ENCODE results near the gene PLSCR5.
A peak's percentile ranks its signal among the peaks of the same experiment; 100 is the strongest.

Gene PLSCR5

DNA sequence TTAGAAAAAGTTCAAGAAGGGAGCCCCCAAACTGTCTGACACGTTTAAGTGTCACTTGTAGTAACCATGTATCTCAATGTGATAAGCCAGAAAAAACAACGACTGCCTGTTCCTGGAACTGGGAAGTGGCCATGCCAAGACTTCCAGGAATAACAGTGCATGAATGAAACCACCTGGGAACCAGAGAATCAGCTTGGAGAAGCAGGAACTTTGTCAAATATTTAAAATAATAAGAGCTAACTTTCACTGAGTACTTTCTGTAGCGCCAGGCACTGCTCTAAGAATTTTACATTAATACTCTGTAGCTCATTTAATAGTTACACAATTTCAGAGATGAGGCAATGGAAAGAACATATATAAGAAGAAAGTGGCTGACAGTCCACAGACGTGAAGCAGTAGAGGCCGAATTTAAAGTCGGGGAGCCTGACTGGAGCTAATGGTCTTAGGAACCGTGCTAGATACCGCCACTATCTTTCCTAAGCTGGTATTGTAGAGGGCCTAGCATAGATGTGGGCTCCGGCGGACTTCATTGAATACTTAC lies 61.6 kb downstream of the PLSCR5 start:
- peak; percentile 34 to 35 for DNase-seq

DNA sequence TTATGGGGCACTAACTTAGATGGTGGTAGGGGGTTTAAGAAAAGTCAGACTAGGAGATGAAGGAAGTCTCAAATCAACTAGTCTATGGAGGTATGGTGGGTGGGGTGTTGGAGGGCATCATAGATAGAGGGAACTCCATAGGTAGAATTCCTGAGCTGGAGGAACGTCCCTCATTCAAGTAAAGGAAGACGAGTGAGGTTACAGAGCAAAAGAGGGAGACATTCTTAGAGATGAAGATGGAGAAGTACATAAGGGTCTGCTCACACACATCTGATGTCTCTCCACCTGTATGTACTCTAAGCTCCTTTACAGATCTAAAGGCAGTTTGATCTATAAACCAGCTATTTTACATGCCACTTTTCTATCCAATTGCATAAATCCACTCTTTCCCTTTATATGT lies 62.2 kb downstream of the PLSCR5 start:
- no peak for DNase-seq

DNA sequence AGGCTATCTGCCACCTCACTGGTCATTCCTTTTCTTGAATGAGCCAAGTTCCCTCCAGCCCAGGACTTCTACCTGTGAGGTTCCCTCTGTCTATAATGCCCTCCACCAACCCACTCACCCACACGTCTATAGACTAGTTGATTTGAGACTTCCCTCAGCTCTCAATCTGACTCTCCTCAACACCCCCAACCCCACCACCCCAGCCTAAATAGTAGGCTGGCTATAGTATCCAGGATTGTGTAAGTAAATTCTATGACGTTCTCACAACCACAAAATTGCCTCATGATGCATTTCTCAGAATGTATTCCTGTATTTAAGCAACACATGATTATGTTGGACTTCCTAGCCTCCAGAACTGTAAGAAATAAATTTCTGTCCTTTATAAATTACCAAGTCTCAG lies 63.0 kb downstream of the PLSCR5 start:
- peak; percentile 74 to 75 for DNase-seq

DNA sequence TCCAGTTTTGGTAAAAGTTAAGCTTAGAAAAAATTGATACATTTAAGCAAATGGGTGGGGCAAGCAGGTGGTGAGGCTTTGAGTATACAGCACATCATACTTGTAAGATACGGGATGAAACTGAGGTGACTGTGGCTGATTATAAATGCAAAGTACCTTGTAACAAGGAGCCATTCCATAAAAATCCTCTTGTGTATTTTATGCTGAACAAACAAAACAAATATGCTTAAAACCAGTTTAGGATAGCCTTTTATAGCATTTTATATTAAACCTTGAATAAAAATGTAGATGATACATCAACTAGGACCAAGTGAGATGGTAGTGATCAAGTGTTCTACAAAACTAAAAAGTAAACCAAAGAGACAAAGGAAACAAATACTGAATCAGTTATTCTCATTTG lies 64.2 kb downstream of the PLSCR5 start:
- no peak for DNase-seq

DNA sequence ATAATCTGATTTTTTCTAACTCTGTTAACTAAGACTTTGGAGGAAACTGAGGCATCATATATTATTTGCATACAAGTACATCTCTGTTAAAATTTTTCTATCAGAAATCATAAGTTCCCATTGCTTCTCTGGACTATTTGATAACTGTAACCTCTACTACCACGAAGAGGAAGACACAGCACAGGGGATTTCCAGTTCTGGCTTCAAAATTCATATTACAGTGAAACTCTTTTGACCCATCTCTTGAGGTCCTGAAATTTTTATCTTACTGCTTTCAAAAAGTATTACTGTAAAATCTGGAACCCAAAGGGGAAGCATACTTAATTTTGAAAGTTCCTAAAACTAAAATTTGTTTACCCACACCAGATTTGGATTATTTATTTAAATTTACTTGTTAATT lies 64.9 kb downstream of the PLSCR5 start:
- no peak for DNase-seq

DNA sequence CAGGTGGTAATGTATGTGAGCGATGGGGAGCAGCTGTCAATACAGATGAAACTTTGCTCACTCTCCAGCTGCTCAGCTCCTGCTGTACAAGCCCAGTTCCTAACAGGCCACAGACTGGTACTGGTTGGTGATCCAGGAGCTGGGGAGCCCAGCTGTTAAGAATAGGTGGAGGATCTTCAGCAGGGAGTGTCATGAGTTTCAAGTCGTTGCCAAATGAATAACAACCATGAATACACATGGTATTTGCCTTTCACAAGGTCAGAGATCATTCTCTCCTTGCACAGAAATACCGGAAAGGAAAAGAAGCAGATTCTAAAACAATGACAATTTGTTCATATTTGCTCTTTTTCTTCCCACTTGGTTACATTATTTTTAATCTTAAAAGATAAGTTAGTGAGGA lies 65.8 kb downstream of the PLSCR5 start:
- no peak for DNase-seq

DNA sequence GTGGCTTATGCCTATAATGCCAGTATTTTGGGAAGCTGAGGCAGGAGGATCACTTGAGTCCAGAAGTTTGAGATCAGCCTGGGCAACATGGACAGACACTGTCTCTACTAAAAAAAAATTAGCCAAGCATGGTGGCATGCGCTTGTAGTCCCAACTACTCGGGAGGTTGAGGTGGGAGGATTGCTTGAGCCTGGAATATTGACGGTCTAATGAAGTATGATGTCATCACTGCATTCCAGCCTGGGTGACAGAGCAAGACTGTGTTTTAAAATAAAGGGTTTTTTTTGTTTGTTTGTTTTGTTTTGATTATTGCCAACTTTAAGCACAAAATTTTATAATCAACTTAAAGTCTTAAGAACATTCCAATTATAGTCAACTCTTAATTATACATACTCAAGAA lies 67.5 kb downstream of the PLSCR5 start:
- DNase-seq: no peak

DNA sequence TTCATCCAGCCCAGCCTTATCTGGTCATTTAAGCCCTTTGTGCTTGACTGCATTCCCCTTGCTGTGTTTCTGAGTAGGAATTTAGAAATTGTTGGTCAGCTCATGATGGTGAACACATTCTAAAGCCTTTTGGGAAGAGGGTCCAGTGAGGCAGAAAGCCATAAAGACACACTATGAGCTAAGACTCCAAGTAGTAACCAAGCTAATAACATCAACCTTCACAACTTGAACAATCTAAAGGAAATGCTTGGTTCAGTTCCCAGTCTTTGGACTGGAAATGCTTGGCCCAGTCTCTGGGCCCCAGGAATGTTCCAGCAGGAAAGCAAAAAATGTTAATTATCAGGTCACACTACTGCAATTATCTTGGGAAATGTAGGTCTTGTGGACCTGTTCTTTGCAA lies 68.5 kb downstream of the PLSCR5 start:
- no peak for DNase-seq

Measured in AML-193 (cell line).